Breast epithelium (tissue), 3 donors: ENCODE measurements around the gene NME4.

ENCODE experiments used
- CTCF ChIP-seq, 3 donors: fragments of 450-650 bp; IDR thresholded peaks; one replicate each; pipeline ENCODE4 v1.5.1; 2016 to 2017; ENCODE audit warnings: antibody characterized with exemption in 3 of 3, mild to moderate bottlenecking in 3 of 3, moderate library complexity in 3 of 3
- POLR2A ChIP-seq: fragments of 450-650 bp; IDR thresholded peaks from one replicate; pipeline ENCODE4 v1.6.1; 2016; ENCODE audit warnings: antibody characterized with exemption, mild to moderate bottlenecking, moderate library complexity
- POLR2AphosphoS5 ChIP-seq, 3 donors: sonication (generic); formaldehyde crosslinking; IDR thresholded peaks; one replicate each; pipeline ENCODE4 v1.6.1; 2017; ENCODE audit warnings: antibody characterized with exemption in 3 of 3

- TF ChIP-seq CTCF (IDR thresholded peaks at IDR 0.05) (no peak), POLR2A (no peak), POLR2AphosphoS5 (IDR thresholded peaks at IDR 0.05) (no peak)
Observed at GRCh38 chr16:444027-444426, 47.0 kb downstream of the NME4 start.
